GM12878 (cell line): ENCODE data around the gene SLX4IP. TPM values are rescaled to one million over a fixed set of nuclear protein-coding genes. Genes with fewer than 3 reads are reported as not detected.

ENCODE experiments used
- ATAC-seq: fragments of 200-7000 bp; cut with Tn5 transposase; 3 replicates; pipeline ENCODE4 v1.9.1; 2020; ENCODE audit warnings: mild to moderate bottlenecking, moderate library complexity
- BruUV-seq: library from RNA; stranded (reverse); fragments of 400-500 nt; replicated peaks from 2 replicates; lab custom pipeline; 2021; lab: Mats Ljungman, UMichigan
- CTCF ChIA-PET: fragments of 300-600 bp; sonication (Branson Sonifier 250); formaldehyde crosslinking; extraction: SDS; loops from one replicate; lab custom pipeline; 2021; ENCODE audit warnings: inconsistent platforms; lab: Yijun Ruan, JAX
- POLR2A ChIA-PET: fragments of 350-600 bp; formaldehyde crosslinking; extraction: SDS; loops from one replicate; lab custom pipeline; 2021; ENCODE audit warnings: inconsistent platforms; lab: Charles Lee
- RAD21 ChIA-PET: fragments of 300-600 bp; sonication (Branson Sonifier 250); formaldehyde crosslinking; loops from one replicate; lab custom pipeline; 2023; ENCODE audit warnings: antibody characterized with exemption; ENCODE audit not compliant: unreplicated experiment; lab: Charles Lee
- SMC1A ChIA-PET: fragments of 300-600 bp; sonication (Branson Sonifier 250); formaldehyde crosslinking; loops from one replicate; lab custom pipeline; 2023; ENCODE audit not compliant: unreplicated experiment, uncharacterized antibody; lab: Charles Lee
- DNase-seq: peaks from one replicate; pipeline ENCODE4 v3.0.0-alpha.2; 2011; ENCODE audit warnings: low read depth, low spot score
- FAIRE-seq: peaks from 3 replicates; lab custom pipeline; 2011; peaks lifted over from hg19 to GRCh38; lab: Jason Lieb, UNC
- H2AFZ ChIP-seq: 2 replicates; pipeline ENCODE4 v1.6.0; 2011; ENCODE audit warnings: low read depth, low read length, control low read depth; ENCODE audit not compliant: control insufficient read depth
- H3K27ac ChIP-seq: 2 replicates; pipeline ENCODE4 v1.5.1; 2011; ENCODE audit warnings: control low read depth; ENCODE audit not compliant: control insufficient read depth, insufficient read depth
- H3K27me3 ChIP-seq, 2 experiments: replicated peaks in 1 of 2; 2 replicates each; pipeline versions ENCODE4 v1.6.0 to v1.6.1; 2011; ENCODE audit warnings: low read length in 1 of 2; ENCODE audit not compliant: control insufficient read depth in 2 of 2, insufficient read depth in 2 of 2
- H3K36me3 ChIP-seq, 2 experiments: 2 replicates each; pipeline ENCODE4 v1.5.1; 2011; ENCODE audit warnings: low read length in 1 of 2; ENCODE audit not compliant: control insufficient read depth in 2 of 2, insufficient read depth in 2 of 2
- H3K4me1 ChIP-seq: 2 replicates; pipeline ENCODE4 v1.6.1; 2011; ENCODE audit warnings: mild to moderate bottlenecking, low read length, moderate library complexity, mixed read lengths; ENCODE audit not compliant: control insufficient read depth, insufficient read depth
- H3K4me2 ChIP-seq: 2 replicates; pipeline ENCODE4 v1.6.0; 2011; ENCODE audit warnings: control low read depth; ENCODE audit not compliant: control insufficient read depth, insufficient read depth
- H3K4me3 ChIP-seq: fragments of 200-600 bp; sonication (generic); 2 replicates; pipeline ENCODE4 v1.5.1; 2016
- H3K79me2 ChIP-seq: 2 replicates; pipeline ENCODE4 v1.6.0; 2011; ENCODE audit warnings: low read length; ENCODE audit not compliant: control insufficient read depth, insufficient read depth
- H3K9ac ChIP-seq: 2 replicates; pipeline ENCODE4 v1.8.0; 2011; ENCODE audit warnings: low read length, control low read depth, mixed read lengths; ENCODE audit not compliant: control insufficient read depth, insufficient read depth
- H3K9me3 ChIP-seq: replicated peaks from 3 replicates; pipeline ENCODE4 v1.5.1; 2011; ENCODE audit warnings: mild to moderate bottlenecking, low read length; ENCODE audit not compliant: control insufficient read depth, insufficient read depth
- H4K20me1 ChIP-seq: 2 replicates; pipeline ENCODE4 v1.6.0; 2011; ENCODE audit not compliant: control insufficient read depth, insufficient read depth
- CBFB ChIP-seq: IDR thresholded peaks from 2 replicates; pipeline ENCODE4 v1.6.1; 2016; ENCODE audit warnings: antibody characterized with exemption, low read depth
- ESRRA ChIP-seq: IDR thresholded peaks from 2 replicates; pipeline ENCODE4 v1.6.1; 2012; ENCODE audit warnings: mild to moderate bottlenecking, low read length, improper control_type of control experiment
- EZH2 ChIP-seq: IDR thresholded peaks from 2 replicates; pipeline ENCODE4 v1.6.1; 2012; ENCODE audit warnings: low read depth, mild to moderate bottlenecking, control low read depth, inconsistent platforms, low read length, borderline replicate concordance; ENCODE audit not compliant: control insufficient read depth
- NFYA ChIP-seq: IDR thresholded peaks from 2 replicates; pipeline ENCODE4 v1.6.1; 2011; ENCODE audit warnings: low read depth, mild to moderate bottlenecking, low read length, improper control_type of control experiment, borderline replicate concordance
- NRF1 ChIP-seq: conservative IDR thresholded peaks from 2 replicates; pipeline ENCODE4 v1.6.1; 2011; ENCODE audit warnings: mild to moderate bottlenecking, low read depth, low read length, improper control_type of control experiment
- POLR2AphosphoS5 ChIP-seq: IDR thresholded peaks from 2 replicates; pipeline ENCODE4 v1.6.1; 2011; ENCODE audit warnings: mild to moderate bottlenecking, low read length, inconsistent platforms
- SIX5 ChIP-seq: IDR thresholded peaks from 2 replicates; pipeline ENCODE4 v1.6.1; 2011; ENCODE audit warnings: mild to moderate bottlenecking, low read depth, low read length, moderate library complexity; ENCODE audit not compliant: severe bottlenecking
- TCF7 ChIP-seq: IDR thresholded peaks from 2 replicates; pipeline ENCODE4 v1.6.1; 2014; ENCODE audit warnings: antibody characterized with exemption, borderline replicate concordance
- YBX1 ChIP-seq: fragments of 450-650 bp; IDR thresholded peaks from 2 replicates; pipeline ENCODE4 v1.6.1; 2016; ENCODE audit warnings: antibody characterized with exemption
- ZNF217 ChIP-seq: fragments of 450-650 bp; IDR thresholded peaks from 2 replicates; pipeline ENCODE4 v1.6.1; 2017; ENCODE audit warnings: antibody characterized with exemption, mild to moderate bottlenecking
- WGBS: methylation state at CpG from one replicate; pipeline ENCODE4 v1.1.6; 2016; ENCODE audit warnings: low lambda C conversion rate; ENCODE audit not compliant: insufficient replicate concordance, insufficient coverage; ENCODE audit errors: missing lambda C conversion rate; 5-methylcytosine and 5-hydroxymethylcytosine counted together
- in situ Hi-C: fragments of 300-500 bp; cut with MboI; formaldehyde crosslinking; loops from 9 replicates; pipeline ENCODE4 v1.14.3; 2018; ENCODE audit warnings: mixed read lengths
- intact Hi-C: fragments of 100-400 bp; cut with micrococcal nuclease; formaldehyde crosslinking; loops from one replicate; pipeline ENCODE4 v1.14.2; 2022; ENCODE audit not compliant: unreplicated experiment
- polyA plus RNA-seq, 11 experiments: library from polyadenylated mRNA; depleted of rRNA in 4 of 11; unstranded in 6 of 11; stranded (reverse) in 5 of 11; fragments of >200 nt; fragmentation: Nextera tagmentation in 4 of 11; fragmentation: Illumina TruSeq in 1 of 11; extraction: Ambion mirVana in 4 of 11; extraction: Trizol in 1 of 11; gene quantifications; 1 replicate in 1 of 11; 2 replicates in 10 of 11; pipeline versions ENCODE4 v1.2.1 to v1.2.3, GENCODE V29; 2011 to 2016; ENCODE audit warnings: inconsistent platforms in 2 of 11, missing spikeins in 2 of 11, low read depth in 1 of 11
- total RNA-seq, 4 experiments: library from RNA; depleted of rRNA in 3 of 4; stranded (reverse); fragments of >200 nt in 3 of 4; fragmentation: Illumina TruSeq in 1 of 4; extraction: Trizol in 1 of 4; gene quantifications; 2 replicates each; pipeline versions ENCODE4 v1.2.1 to v1.2.3, GENCODE V29; 2013 to 2021
- TF ChIP-seq, protein P1 (sequence below): fragments of 450-650 bp; IDR thresholded peaks from 2 replicates; pipeline ENCODE4 v1.6.1; 2018; ENCODE audit warnings: borderline replicate concordance, mild to moderate bottlenecking; ENCODE audit not compliant: partially characterized antibody
- TF ChIP-seq, protein P2 (sequence below): IDR thresholded peaks from 2 replicates; pipeline ENCODE4 v1.6.1; 2012; ENCODE audit warnings: mild to moderate bottlenecking, low read depth, low read length
- TF ChIP-seq, protein P3 (sequence below): fragments of 450-650 bp; IDR thresholded peaks from 2 replicates; pipeline ENCODE4 v1.6.1; 2017; ENCODE audit warnings: antibody characterized with exemption, mild to moderate bottlenecking, moderate library complexity

SLX4IP gene
- total and polyA plus RNA-seq, 10 of the 15 experiments (the other 5 are each of a cell fraction or from before 2014, with no cell fraction given), result 2.2 to 11.0 (median 6.3) TPM

DNA sequence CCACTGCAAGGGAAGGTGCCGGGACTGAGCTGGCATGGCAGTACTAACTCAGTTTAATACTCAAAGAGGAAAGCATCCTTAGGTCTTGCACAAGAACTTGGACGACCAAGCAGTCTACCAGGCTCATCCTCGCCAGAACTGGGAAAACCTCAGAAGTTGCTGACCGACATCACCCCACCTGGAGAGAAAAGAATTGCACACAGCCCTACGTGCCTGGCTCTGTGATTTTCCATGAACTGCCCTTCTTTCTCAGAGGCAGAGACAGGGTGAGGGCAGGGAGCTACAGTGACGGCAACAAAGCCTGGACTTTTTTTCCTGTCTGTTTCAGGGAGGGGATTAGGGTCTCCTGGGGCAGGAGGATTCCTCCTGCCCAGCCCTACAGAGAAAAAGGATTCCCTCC lies 230.7 kb downstream of the SLX4IP start:
- RAD21 ChIA-PET, result no interaction called here
- H3K4me3 ChIP-seq, result no peak overlapping the region
- no peak overlapping the region for H3K4me2 ChIP-seq
- POLR2A ChIA-PET, result no interaction called here
- no peak overlapping the region for H2AFZ ChIP-seq
- no peak overlapping the region for H3K27ac ChIP-seq
- in situ Hi-C loops (no loop called here), intact Hi-C loops (no loop called here)
- H3K79me2 ChIP-seq, result peaks cover 8% of the 10 kb centered on the region
- WGBS, result 65% methylated on average over 5 of the region's 6 CpGs
- no peak overlapping the region for H3K9ac ChIP-seq
- BruUV-seq, result no TSS peak
- H3K4me1 ChIP-seq, result peaks cover 11% of the 10 kb centered on the region
- CTCF ChIA-PET, result no interaction called here
- no peak for DNase-seq
- no peak for ATAC-seq
- peaks cover 0 to under 1% of the 10 kb centered on the region in 2 experiments; a peak in 3 of 4 replicates for H3K36me3 ChIP-seq
- no peaks in the 10 kb centered on the region for H3K27me3 ChIP-seq
- no peak for FAIRE-seq
- H4K20me1 ChIP-seq, result no peaks in the 10 kb centered on the region; the same call in 1 of the 2 replicates
- TF ChIP-seq NRF1 (no peak), NFYA (no peak), POLR2AphosphoS5 (no peak), CBFB (no peak), TCF7 (no peak), YBX1 (no peak), ESRRA (no peak), EZH2 (no peak), SIX5 (no peak), ZNF217 (no peak)
- TF ChIP-seq, protein P1, sequence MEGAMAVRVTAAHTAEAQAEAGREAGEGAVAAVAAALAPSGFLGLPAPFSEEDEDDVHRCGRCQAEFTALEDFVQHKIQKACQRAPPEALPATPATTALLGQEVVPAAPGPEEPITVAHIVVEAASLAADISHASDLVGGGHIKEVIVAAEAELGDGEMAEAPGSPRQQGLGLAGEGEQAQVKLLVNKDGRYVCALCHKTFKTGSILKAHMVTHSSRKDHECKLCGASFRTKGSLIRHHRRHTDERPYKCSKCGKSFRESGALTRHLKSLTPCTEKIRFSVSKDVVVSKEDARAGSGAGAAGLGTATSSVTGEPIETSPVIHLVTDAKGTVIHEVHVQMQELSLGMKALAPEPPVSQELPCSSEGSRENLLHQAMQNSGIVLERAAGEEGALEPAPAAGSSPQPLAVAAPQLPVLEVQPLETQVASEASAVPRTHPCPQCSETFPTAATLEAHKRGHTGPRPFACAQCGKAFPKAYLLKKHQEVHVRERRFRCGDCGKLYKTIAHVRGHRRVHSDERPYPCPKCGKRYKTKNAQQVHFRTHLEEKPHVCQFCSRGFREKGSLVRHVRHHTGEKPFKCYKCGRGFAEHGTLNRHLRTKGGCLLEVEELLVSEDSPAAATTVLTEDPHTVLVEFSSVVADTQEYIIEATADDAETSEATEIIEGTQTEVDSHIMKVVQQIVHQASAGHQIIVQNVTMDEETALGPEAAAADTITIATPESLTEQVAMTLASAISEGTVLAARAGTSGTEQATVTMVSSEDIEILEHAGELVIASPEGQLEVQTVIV, result no peak
- TF ChIP-seq, protein P2, sequence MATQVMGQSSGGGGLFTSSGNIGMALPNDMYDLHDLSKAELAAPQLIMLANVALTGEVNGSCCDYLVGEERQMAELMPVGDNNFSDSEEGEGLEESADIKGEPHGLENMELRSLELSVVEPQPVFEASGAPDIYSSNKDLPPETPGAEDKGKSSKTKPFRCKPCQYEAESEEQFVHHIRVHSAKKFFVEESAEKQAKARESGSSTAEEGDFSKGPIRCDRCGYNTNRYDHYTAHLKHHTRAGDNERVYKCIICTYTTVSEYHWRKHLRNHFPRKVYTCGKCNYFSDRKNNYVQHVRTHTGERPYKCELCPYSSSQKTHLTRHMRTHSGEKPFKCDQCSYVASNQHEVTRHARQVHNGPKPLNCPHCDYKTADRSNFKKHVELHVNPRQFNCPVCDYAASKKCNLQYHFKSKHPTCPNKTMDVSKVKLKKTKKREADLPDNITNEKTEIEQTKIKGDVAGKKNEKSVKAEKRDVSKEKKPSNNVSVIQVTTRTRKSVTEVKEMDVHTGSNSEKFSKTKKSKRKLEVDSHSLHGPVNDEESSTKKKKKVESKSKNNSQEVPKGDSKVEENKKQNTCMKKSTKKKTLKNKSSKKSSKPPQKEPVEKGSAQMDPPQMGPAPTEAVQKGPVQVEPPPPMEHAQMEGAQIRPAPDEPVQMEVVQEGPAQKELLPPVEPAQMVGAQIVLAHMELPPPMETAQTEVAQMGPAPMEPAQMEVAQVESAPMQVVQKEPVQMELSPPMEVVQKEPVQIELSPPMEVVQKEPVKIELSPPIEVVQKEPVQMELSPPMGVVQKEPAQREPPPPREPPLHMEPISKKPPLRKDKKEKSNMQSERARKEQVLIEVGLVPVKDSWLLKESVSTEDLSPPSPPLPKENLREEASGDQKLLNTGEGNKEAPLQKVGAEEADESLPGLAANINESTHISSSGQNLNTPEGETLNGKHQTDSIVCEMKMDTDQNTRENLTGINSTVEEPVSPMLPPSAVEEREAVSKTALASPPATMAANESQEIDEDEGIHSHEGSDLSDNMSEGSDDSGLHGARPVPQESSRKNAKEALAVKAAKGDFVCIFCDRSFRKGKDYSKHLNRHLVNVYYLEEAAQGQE, result no peak
- TF ChIP-seq, protein P3, sequence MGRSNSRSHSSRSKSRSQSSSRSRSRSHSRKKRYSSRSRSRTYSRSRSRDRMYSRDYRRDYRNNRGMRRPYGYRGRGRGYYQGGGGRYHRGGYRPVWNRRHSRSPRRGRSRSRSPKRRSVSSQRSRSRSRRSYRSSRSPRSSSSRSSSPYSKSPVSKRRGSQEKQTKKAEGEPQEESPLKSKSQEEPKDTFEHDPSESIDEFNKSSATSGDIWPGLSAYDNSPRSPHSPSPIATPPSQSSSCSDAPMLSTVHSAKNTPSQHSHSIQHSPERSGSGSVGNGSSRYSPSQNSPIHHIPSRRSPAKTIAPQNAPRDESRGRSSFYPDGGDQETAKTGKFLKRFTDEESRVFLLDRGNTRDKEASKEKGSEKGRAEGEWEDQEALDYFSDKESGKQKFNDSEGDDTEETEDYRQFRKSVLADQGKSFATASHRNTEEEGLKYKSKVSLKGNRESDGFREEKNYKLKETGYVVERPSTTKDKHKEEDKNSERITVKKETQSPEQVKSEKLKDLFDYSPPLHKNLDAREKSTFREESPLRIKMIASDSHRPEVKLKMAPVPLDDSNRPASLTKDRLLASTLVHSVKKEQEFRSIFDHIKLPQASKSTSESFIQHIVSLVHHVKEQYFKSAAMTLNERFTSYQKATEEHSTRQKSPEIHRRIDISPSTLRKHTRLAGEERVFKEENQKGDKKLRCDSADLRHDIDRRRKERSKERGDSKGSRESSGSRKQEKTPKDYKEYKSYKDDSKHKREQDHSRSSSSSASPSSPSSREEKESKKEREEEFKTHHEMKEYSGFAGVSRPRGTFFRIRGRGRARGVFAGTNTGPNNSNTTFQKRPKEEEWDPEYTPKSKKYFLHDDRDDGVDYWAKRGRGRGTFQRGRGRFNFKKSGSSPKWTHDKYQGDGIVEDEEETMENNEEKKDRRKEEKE, result no peak
- SMC1A ChIA-PET, result no interaction called here
- H3K9me3 ChIP-seq, result no peaks in the 10 kb centered on the region
